ENCODE measurements around the gene SLC25A20.
"Not testable (repeated sequence)": the region's sequence is repeated elsewhere in the genome, so short reads cannot be mapped to it uniquely, and the experiment has no call there.

SLC25A20 gene

DNA sequence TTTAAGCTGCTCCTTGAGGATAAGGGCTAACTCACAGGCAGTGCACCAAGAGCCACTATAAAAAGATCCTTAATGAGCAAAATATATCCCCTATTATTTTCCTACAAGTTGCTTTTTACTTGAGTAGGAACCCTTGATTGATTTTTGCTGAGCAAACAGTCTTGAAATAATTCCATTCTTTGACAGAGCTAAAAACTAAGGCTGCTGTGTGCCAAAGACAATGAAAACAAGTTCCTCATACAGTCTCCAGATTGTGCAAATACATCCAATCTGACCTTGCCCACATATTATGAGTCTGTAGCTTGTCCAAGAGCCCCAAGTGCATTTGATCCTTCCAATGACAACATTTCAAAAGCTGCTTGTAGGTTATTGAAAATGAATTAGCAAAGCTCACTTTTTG, 66.0 kb downstream of the SLC25A20 start:
- Histone ChIP-seq H3K27ac (no peak overlapping the region), H3K4me3 (ENCODE audit: low read depth, low read length) (no peak overlapping the region), H3K36me3 (no peaks in the 10 kb centered on the region), H3K9me3 (ENCODE audit: severe bottlenecking) (no peaks in the 10 kb centered on the region), H3K27me3 (ENCODE audit: insufficient read depth, low read depth, severe bottlenecking) (no peaks in the 10 kb centered on the region)
- TF ChIP-seq, protein P1, sequence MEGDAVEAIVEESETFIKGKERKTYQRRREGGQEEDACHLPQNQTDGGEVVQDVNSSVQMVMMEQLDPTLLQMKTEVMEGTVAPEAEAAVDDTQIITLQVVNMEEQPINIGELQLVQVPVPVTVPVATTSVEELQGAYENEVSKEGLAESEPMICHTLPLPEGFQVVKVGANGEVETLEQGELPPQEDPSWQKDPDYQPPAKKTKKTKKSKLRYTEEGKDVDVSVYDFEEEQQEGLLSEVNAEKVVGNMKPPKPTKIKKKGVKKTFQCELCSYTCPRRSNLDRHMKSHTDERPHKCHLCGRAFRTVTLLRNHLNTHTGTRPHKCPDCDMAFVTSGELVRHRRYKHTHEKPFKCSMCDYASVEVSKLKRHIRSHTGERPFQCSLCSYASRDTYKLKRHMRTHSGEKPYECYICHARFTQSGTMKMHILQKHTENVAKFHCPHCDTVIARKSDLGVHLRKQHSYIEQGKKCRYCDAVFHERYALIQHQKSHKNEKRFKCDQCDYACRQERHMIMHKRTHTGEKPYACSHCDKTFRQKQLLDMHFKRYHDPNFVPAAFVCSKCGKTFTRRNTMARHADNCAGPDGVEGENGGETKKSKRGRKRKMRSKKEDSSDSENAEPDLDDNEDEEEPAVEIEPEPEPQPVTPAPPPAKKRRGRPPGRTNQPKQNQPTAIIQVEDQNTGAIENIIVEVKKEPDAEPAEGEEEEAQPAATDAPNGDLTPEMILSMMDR (IDR thresholded peaks at IDR 0.05; ENCODE audit: low read depth, low read length), result no peak
- DNase-seq, result no peak

DNA sequence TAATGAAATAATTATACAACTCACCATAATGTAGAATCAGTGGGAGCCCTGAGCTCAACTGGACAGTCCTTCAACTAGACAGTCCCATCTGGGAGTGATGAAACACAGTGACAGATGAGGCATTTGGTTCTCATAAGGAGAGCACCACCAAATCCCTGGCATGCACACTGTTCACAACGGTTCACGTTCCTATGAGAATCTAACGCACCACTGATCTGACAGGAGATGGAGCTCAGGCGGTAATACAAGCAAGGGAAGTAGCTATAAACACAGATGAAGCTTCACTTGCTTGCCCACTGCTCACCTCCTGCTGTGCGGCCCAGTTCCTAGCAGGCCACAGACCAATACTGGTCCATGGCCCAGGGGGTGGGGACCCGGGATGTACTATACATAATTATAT, 68.0 kb downstream of the SLC25A20 start:
- H3K27me3 ChIP-seq (ENCODE audit: insufficient read depth, low read depth, severe bottlenecking), result no peaks in the 10 kb centered on the region
- TF ChIP-seq, protein P1 (IDR thresholded peaks at IDR 0.05; ENCODE audit: low read depth, low read length), result no peak
- no peaks in the 10 kb centered on the region for H3K36me3 ChIP-seq
- no peaks in the 10 kb centered on the region for H3K9me3 ChIP-seq (ENCODE audit: severe bottlenecking)
- H3K4me3 ChIP-seq (ENCODE audit: low read depth, low read length), result no peak overlapping the region
- no peak overlapping the region for H3K27ac ChIP-seq
- DNase-seq, result no peak

DNA sequence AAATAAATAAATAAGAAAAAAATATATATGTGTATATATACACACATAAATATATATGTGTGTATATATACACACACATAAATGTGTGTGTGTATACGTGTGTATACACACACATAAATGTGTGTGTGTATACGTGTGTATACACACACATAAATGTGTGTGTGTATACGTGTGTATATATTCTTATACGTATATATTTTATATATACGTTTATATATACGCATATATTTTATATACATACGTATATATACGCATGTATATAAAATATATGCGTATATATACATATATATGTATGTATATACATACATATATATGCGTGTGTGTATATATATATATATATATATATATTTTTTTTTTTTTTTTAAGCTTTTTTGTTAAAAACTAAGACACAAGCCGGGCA, 69.2 kb downstream of the SLC25A20 start:
- H3K4me3 ChIP-seq (ENCODE audit: low read depth, low read length); H3K9me3 ChIP-seq (ENCODE audit: severe bottlenecking); H3K27me3 ChIP-seq (ENCODE audit: insufficient read depth, low read depth, severe bottlenecking); H3K36me3 ChIP-seq; H3K27ac ChIP-seq; DNase-seq: not testable (repeated sequence)

DNA sequence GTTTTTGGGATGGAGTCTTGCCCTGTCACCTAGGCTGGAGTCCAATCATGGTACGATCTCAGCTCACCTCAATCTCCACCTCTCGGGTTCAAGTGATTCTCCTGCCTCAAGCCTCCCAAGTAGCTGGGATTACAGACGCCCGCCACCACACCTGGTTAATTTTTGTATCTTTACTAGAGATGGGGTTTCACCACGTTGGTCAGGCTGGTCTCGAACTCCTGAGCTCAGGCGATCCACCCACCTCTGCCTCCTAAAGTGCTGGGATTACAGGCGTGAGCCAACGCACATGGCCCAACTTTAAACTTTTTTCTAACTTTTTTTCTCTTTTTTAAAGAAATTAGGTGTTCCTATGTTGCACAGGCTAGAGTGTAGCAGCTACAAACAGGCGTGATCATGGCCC, 70.8 kb downstream of the SLC25A20 start:
- not testable (repeated sequence) for H3K27ac ChIP-seq; H3K36me3 ChIP-seq; H3K4me3 ChIP-seq (ENCODE audit: low read depth, low read length); DNase-seq; H3K9me3 ChIP-seq (ENCODE audit: severe bottlenecking); H3K27me3 ChIP-seq (ENCODE audit: insufficient read depth, low read depth, severe bottlenecking)

DNA sequence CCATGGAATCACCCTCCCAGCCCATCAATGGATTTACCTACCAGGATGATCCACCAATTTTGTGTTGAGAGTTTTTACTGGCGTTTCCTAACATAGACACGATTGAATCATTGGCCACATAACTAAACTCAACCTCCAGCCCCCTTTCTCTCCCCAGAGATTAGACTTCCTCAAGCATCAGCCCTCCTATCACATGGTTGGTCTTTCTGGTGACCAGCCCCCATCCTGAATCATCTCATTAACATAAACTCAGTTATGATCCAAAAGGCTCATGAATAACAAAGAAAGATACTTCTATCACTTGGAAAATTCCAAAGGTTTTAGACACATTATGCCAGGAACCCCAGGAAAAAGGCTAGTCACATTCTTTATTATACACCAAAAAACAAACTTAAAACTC, 72.2 kb downstream of the SLC25A20 start:
- no peak overlapping the region for H3K27ac ChIP-seq
- H3K36me3 ChIP-seq, result no peaks in the 10 kb centered on the region
- no peak for DNase-seq
- TF ChIP-seq, protein P1 (IDR thresholded peaks at IDR 0.05; ENCODE audit: low read depth, low read length), result no peak
- H3K9me3 ChIP-seq (ENCODE audit: severe bottlenecking), result no peaks in the 10 kb centered on the region
- H3K27me3 ChIP-seq (ENCODE audit: insufficient read depth, low read depth, severe bottlenecking), result no peaks in the 10 kb centered on the region
- H3K4me3 ChIP-seq (ENCODE audit: low read depth, low read length), result no peak overlapping the region

DNA sequence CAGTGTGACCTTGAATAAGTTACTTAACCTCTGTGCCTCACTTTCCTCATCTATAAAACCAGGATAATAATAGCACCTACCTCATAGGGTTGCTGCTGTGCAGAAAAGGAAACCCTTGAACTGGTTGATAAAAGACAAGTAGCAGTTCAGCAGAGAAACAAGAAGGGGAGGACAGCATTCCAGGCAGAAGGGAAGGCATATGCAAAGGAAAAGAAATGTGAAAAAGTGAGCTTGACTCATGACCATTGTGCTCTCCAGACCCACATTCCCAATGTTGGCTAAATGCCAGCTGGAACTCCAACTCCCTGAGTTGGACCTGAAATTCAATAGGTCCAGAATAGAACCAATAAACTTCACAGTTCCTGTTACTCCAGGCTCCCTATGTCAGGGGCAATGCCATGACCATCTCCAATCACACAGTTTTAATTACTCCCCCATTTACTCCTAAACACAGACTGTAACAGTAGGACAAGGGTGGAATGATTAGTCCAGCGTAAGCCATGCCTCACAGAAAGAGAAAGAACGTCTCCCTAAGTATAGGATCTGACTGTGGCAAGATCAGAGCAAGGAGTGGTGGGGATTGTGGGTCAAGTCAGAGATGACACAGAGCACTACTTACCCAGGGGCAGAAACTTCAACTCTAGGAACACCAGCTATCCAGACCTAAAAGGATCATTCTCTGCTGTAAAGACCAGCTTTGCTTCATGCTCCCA, 77.9 kb downstream of the SLC25A20 start:
- TF ChIP-seq, protein P1 (IDR thresholded peaks at IDR 0.05; ENCODE audit: low read depth, low read length), result no peak
- H3K4me3 ChIP-seq (ENCODE audit: low read depth, low read length), result no peak overlapping the region
- H3K36me3 ChIP-seq, result no peaks in the 10 kb centered on the region
- no peaks in the 10 kb centered on the region for H3K27me3 ChIP-seq (ENCODE audit: insufficient read depth, low read depth, severe bottlenecking)
- no peak for DNase-seq
- no peaks in the 10 kb centered on the region for H3K9me3 ChIP-seq (ENCODE audit: severe bottlenecking)
- no peak overlapping the region for H3K27ac ChIP-seq
